Fibroblast of lung (primary cell): ENCODE measurements around the gene SSB.

Source experiments
- CTCF ChIP-seq, 2 donors: IDR thresholded peaks in 1 of 2; conservative IDR thresholded peaks in 1 of 2; 1 replicate in 1 of 2; 2 replicates in 1 of 2; pipeline ENCODE4 v1.5.1; 2011 to 2012; ENCODE audit warnings: low read length in 2 of 2, control low read depth in 1 of 2, inconsistent platforms in 1 of 2, low read depth in 1 of 2, mild to moderate bottlenecking in 1 of 2
- EZH2 ChIP-seq: IDR thresholded peaks from 2 replicates; pipeline ENCODE4 v1.5.1; 2012; ENCODE audit warnings: low read length, control low read depth, mild to moderate bottlenecking; ENCODE audit errors: missing control alignments

GRCh38 chr2:169790581-169790980 is 8.1 kb upstream of the SSB start:
- TF ChIP-seq CTCF (conservative IDR thresholded peaks at IDR 0.05 in 1 of 2, IDR thresholded peaks at IDR 0.05 in 1 of 2; ENCODE audit: low read depth in 1 of 2, low read length in 2 of 2) (no peak), EZH2 (no peak)
